Mucosa of descending colon (tissue), 3 donors: ENCODE data around the gene CBX6. TPM values are rescaled to one million over a fixed set of nuclear protein-coding genes. Genes with fewer than 3 reads are reported as not detected.

Experiments
- ATAC-seq: fragments of 200-7000 bp; cut with Tn5 transposase; one replicate; pipeline ENCODE4 v1.9.1; 2020; ENCODE audit warnings: mild to moderate bottlenecking, moderate library complexity
- DNase-seq, 3 donors: peaks; one replicate each; pipeline ENCODE4 v3.0.0-alpha.2; 2020
- H3K36me3 ChIP-seq: fragments of 200-600 bp; one replicate; pipeline ENCODE4 v1.8.0; 2021; ENCODE audit warnings: low read depth, mild to moderate bottlenecking
- H3K4me1 ChIP-seq: fragments of 200-600 bp; one replicate; pipeline ENCODE4 v1.8.0; 2021; ENCODE audit warnings: low read depth, mild to moderate bottlenecking
- H3K4me3 ChIP-seq: fragments of 200-600 bp; one replicate; pipeline ENCODE4 v1.8.0; 2021; ENCODE audit warnings: mild to moderate bottlenecking
- H3K9me3 ChIP-seq: fragments of 200-600 bp; one replicate; pipeline ENCODE4 v1.8.0; 2021; ENCODE audit warnings: mild to moderate bottlenecking
- CTCF ChIP-seq: fragments of 200-600 bp; IDR thresholded peaks from one replicate; pipeline ENCODE4 v1.8.0; 2022; ENCODE audit warnings: antibody characterized with exemption, mild to moderate bottlenecking
- intact Hi-C, 2 donors: fragments of 100-400 bp; cut with DNase I in 1 of 2; cut with micrococcal nuclease in 1 of 2; formaldehyde crosslinking; loops; one replicate each; pipeline versions ENCODE4 v1.11.0 to v1.11.1; 2022; cut with DNase I, micrococcal nuclease
- long read RNA-seq, 2 donors: library from polyadenylated mRNA; unstranded; transcript quantifications; one replicate each; pipeline ENCODE4 v2.0.0, GENCODE V29; 2019 to 2021
- total RNA-seq, 3 donors: library from RNA; stranded (reverse); fragmentation: NEBNext Ultra II Directional in 2 of 3; extraction: Animal tissue kit (Norgen Biotek cat#: 25700) in 2 of 3; gene quantifications; one replicate each; pipeline versions ENCODE4 v1.2.1 to v1.2.4, GENCODE V29; 2021 to 2023
- donor health status: DM: no; HTN: no; CAD: no; lungs with moderate emphysema.
- donor health status: DM: no; HTN: no; CAD: no.
- donor health status: DM: no; HTN: yes; CAD: no.

Gene CBX6
- total RNA-seq: 10 to 100 TPM; 15.7 to 84.0 (median 23.6) TPM
- long read RNA-seq, donor 1, full-length matches to known transcripts: 29 of 184 reads
- long read RNA-seq, donor 1, partial matches to known transcripts: 1 of 184 reads
- long read RNA-seq, donor 1, other reads (novel, unspliced or antisense): 154 of 184 reads
- long read RNA-seq, donor 2, partial matches to known transcripts: 1 of 27 reads
- long read RNA-seq, donor 2, other reads (novel, unspliced or antisense): 26 of 27 reads

DNA sequence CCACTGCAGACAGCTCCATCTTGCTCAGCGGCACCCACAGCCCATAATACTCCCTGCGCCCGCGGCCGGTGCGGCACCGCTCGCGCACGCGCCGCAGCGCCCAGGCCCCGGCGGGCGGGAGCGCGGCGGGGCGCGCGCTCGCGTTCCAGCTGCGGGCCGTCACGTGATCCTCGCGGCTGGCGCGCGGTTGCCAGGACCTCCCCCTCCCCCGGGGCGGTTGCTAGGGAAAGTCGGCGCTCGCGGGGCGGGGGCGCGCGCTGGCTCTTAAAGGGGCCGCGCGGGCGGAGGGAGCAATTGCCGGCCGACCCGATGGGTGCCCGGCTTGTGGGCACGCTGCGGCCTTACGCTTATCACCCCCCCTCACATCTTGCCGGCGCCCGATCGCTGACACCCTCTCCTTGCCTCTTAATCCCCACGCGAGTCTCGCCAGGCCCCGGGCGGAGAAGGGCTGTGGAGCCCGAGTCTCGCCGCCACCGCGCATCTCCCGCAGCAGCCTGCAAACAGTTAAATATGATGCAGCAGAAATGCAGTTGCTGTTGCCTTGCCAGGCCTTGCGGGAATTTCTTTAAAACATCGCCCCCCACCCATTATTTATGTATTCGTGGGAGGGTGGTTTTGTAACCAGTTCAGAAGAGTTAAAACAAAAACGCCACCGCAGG lies at the start of gene CBX6:
CBX6 (minus strand) TSS at position 45 of the 659 bp plus-strand sequence; CDS start at position 19, 26 bp downstream.
- peak within 1 kb of the TSS; percentile 40 for H3K4me3 ChIP-seq
- peak; percentile 94 for DNase-seq
- TF ChIP-seq CTCF: no peak
- intact Hi-C loops: loop anchor here in 1 of 2 donors (10.0 kb wide), 1 partner anchor 132 kb away; no protein-coding TSS in a partner anchor
- ATAC-seq: peak; percentile 83
- H3K36me3 ChIP-seq: no peaks in the 10 kb centered on the region
- H3K9me3 ChIP-seq: no peaks in the 10 kb centered on the region
- H3K4me1 ChIP-seq: peaks cover 14% of the 10 kb centered on the region

GRCh38 chr22:38921806-38922205 lies 49.8 kb upstream of the CBX6 start:
- intact Hi-C loops: no loop called here
- DNase-seq (no peak), ATAC-seq (peak; percentile 28)

GRCh38 chr22:38921120-38921519 lies 49.1 kb upstream of the CBX6 start:
- H3K4me1 ChIP-seq: peaks cover 28% of the 10 kb centered on the region
- ATAC-seq: peak; percentile 80

More at GRCh38 chr22:38921806-38922205, 49.8 kb upstream of the CBX6 start:
- no peaks in the 10 kb centered on the region for H3K9me3 ChIP-seq
- no peak overlapping the region for H3K4me3 ChIP-seq
- H3K4me1 ChIP-seq: peaks cover 28% of the 10 kb centered on the region
- no peaks in the 10 kb centered on the region for H3K36me3 ChIP-seq
- TF ChIP-seq CTCF: no peak

DNA sequence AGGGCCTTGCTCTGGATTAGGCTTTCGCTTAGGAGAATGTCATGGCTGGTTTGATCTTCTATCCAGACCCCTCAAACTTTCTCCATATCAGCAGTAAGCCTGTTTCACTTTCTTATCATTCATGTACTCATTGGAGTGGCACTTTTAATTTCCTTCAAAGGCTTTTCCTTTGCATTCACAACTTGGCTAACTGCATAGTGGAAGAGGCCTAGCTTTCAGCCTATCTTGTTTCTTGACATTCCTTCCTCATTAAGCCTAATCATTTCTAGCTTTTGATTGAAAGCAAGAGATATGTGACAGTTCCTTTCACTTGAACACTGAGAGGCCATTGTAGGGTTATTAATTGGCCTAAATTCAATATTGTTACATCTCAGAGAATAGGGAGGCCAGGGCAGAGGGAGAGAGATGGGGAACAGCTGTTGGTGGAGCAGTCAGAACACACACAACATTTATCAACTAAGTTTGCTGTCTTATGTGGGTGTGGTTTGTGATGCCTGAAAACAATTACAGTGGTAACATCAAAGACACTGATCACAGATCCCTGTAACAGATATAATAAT lies 47.7 kb upstream of the CBX6 start:
- Histone ChIP-seq H3K4me3 (no peak overlapping the region), H3K4me1 (peaks cover 20% of the 10 kb centered on the region), H3K36me3 (no peaks in the 10 kb centered on the region), H3K9me3 (no peaks in the 10 kb centered on the region)
- ATAC-seq (no peak), DNase-seq (no peak)
- intact Hi-C loops: no loop called here
- no peak for TF ChIP-seq CTCF

More at GRCh38 chr22:38921120-38921519, 49.1 kb upstream of the CBX6 start:
- intact Hi-C loops: no loop called here
- Histone ChIP-seq H3K36me3 (no peaks in the 10 kb centered on the region), H3K9me3 (no peaks in the 10 kb centered on the region), H3K4me3 (no peak overlapping the region)
- peak; percentile 85 to 94 (median 85) for DNase-seq
- no peak for TF ChIP-seq CTCF

DNA sequence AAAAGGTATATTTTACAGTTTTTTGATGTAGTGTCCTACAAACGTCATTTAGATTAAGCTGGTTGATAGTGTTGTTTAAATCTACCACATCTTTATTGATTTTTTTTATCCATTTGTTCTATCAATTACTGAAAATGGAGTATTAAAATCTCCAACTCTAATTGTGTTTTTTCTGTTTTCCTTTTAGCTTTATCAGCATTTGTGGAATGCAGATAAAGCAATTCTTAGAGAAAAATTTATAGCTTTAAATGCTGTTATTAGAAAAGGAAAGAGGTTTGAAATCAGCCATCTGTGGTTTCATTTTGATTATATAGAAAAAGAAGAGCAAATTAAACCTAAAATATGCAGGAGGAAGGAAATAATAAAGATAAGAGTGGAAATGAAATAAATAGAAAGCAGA lies 39.4 kb upstream of the CBX6 start:
- Histone ChIP-seq H3K36me3 (no peaks in the 10 kb centered on the region), H3K4me3 (no peak overlapping the region), H3K4me1 (peaks cover 3% of the 10 kb centered on the region), H3K9me3 (no peaks in the 10 kb centered on the region)
- DNase-seq (no peak), ATAC-seq (no peak)
- TF ChIP-seq CTCF: no peak
- intact Hi-C loops: no loop called here
